Measurements from ENCODE around the gene DAP.

DAP gene

GRCh38 chr5:10706326-10706725, 54.7 kb downstream of the DAP start:
- no peak for TF ChIP-seq CTCF (IDR thresholded peaks at IDR 0.05; ENCODE audit: insufficient read depth, low read depth, low read length, missing control alignments)
- H3K4me3 ChIP-seq (ENCODE audit: low read length): no peak overlapping the region
- peak; percentile 50 for DNase-seq (ENCODE audit: low read depth)

DNA sequence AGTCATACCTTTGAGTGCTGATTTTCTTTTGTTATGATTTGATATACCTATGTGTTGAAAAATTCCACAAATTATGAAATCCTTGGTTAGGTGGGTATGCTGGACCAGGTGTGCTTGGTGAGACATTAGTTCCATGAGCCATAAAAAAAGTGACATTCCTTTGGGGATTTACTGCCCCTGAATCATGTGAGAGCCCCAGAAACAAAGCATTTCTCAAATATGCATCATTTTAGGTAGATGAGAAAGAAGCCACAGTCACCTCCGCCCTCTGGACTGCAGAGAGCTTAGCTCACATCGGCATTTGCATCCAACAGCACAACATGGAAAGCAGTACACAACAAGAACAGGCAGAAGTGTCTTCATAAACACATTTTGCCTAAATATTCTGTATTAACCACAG, 55.3 kb downstream of the DAP start:
- no peak overlapping the region for H3K4me3 ChIP-seq (ENCODE audit: low read length)
- peak; percentile 72 for DNase-seq (ENCODE audit: low read depth)
- no peak for TF ChIP-seq CTCF (IDR thresholded peaks at IDR 0.05; ENCODE audit: insufficient read depth, low read depth, low read length, missing control alignments)

GRCh38 chr5:10704949-10705621, 55.9 kb downstream of the DAP start:
- no peak for TF ChIP-seq CTCF (IDR thresholded peaks at IDR 0.05; ENCODE audit: insufficient read depth, low read depth, low read length, missing control alignments)
- DNase-seq (ENCODE audit: low read depth): peak; percentile 54
- H3K4me3 ChIP-seq (ENCODE audit: low read length): no peak overlapping the region

- TF ChIP-seq CTCF (IDR thresholded peaks at IDR 0.05; ENCODE audit: insufficient read depth, low read depth, low read length, missing control alignments): no peak
- no peak for DNase-seq (ENCODE audit: low read depth)
- H3K4me3 ChIP-seq (ENCODE audit: low read length): no peak overlapping the region
Measured at GRCh38 chr5:10703676-10704075, 57.4 kb downstream of the DAP start.

DNA sequence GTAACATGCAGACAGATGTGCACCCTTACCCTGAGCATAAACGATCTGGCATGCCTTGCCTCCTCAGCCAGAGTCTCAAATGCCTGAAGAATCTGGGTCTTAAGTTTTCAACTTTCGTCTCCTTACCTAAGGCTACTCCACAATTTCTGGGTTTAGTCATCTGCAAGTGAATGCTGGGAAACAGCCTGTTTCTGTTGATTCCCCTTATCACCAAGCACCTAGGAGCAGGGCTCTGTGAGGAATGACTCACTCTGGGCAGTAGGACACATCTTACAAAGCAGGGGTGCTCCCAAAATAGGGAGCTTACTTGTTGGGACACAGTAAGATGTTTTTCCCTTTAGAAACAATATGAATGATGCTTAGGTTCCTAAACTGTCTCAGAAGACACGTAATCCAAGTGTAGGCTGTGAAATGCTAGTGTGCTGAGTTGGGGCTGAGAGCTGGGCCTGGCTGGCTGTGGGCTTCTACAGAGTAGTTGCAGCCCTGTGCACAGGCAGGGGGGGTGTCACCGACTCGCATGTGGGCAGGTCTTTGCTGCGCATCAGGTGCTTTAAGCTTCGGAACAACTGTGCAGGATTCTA, 58.0 kb downstream of the DAP start:
- TF ChIP-seq CTCF (IDR thresholded peaks at IDR 0.05; ENCODE audit: insufficient read depth, low read depth, low read length, missing control alignments): no peak
- H3K4me3 ChIP-seq (ENCODE audit: low read length): no peak overlapping the region
- DNase-seq (ENCODE audit: low read depth): peak; percentile 76

DNA sequence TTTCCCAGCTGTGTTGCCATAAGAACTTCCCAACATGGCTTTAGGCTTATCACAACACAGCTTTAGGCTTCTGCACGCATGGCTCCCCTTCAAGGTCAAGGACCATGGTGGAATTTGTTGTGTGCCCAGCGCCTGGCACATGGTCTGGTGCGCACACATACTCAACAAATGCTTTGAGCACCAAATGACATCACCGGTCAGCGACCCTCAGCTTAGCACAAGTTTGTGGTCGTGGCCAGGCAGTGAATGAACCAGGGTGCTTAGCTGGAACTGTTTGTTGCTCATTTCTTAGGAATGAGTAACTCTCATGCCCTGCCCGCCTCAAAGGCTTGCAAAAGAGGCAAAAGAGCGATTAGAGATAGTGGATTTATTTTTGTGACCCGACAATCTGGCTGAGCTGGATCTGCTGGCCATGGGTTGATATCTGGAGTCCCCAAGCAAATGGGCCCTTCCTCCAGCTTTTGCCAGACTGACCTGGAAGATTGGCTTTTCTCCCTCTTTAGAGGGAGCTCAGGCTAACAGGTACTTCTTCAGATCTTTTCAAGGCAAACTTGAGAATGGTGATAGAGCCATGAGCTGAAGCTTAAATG, 58.9 kb downstream of the DAP start:
- TF ChIP-seq CTCF (IDR thresholded peaks at IDR 0.05; ENCODE audit: insufficient read depth, low read depth, low read length, missing control alignments): no peak
- H3K4me3 ChIP-seq (ENCODE audit: low read length): no peak overlapping the region
- peak; percentile 62 for DNase-seq (ENCODE audit: low read depth)
